Left ventricle myocardium inferior (tissue), 1 donor: ENCODE results near the gene ADAMTS2. TPM values are rescaled to one million over a fixed set of nuclear protein-coding genes. Genes with fewer than 3 reads are reported as not detected.
"Not testable (repeated sequence)": the region's sequence is repeated elsewhere in the genome, so short reads cannot be mapped to it uniquely, and the experiment has no call there.

Source experiments
- DNase-seq: peaks from one replicate; pipeline ENCODE4 v3.0.0-alpha.2; 2020
- H3K27ac ChIP-seq: fragments of 200-600 bp; replicated peaks from 2 replicates; pipeline ENCODE4 v1.8.0; 2021
- H3K27me3 ChIP-seq: fragments of 200-600 bp; 2 replicates; pipeline ENCODE4 v1.8.0; 2021; ENCODE audit warnings: low read depth
- H3K36me3 ChIP-seq: fragments of 200-600 bp; 2 replicates; pipeline ENCODE4 v1.8.0; 2021
- H3K4me1 ChIP-seq: fragments of 200-600 bp; 2 replicates; pipeline ENCODE4 v1.8.0; 2021
- H3K4me3 ChIP-seq: fragments of 200-600 bp; 2 replicates; pipeline ENCODE4 v1.8.0; 2021; ENCODE audit warnings: mild to moderate bottlenecking, moderate library complexity
- H3K9me3 ChIP-seq: fragments of 200-600 bp; replicated peaks from 2 replicates; pipeline ENCODE4 v1.8.0; 2021
- intact Hi-C: fragments of 100-400 bp; cut with micrococcal nuclease; formaldehyde crosslinking; loops from one replicate; pipeline ENCODE4 v1.11.0; 2022
- total RNA-seq: library from RNA; stranded (reverse); fragmentation: NEBNext Ultra II Directional; extraction: Animal tissue kit (Norgen Biotek cat#: 25700); gene quantifications from one replicate; pipeline ENCODE4 v1.2.1, GENCODE V29; 2021
- TF ChIP-seq, protein P1 (sequence below): fragments of 200-600 bp; IDR thresholded peaks from 2 replicates; pipeline ENCODE4 v1.8.0; 2021; ENCODE audit warnings: antibody characterized with exemption, mild to moderate bottlenecking, borderline replicate concordance
- donor health status: DM: no; HTN: yes; CAD: no; lungs with severe emphysema.

ADAMTS2 gene
- total RNA-seq, 1 donor from 2014 or later, result 4.6 TPM

DNA sequence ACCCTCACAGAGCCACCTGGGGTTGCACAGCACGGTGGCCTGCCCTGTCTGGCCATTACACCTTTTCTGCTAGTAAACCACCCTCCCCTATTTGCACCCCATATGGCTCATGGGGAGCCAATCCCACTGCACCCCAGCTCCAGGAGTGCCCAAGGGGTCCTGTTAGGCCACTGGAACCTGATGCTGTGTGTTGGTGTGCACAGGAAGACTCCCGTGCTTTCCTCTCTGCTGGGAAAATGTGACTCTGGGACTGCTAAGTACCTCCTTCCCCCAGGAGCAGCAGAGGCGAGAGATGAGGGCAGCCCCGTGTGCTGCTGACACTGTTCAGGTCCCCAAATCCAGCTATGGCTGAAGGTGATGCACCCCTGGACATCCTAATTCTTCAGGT, 126.3 kb downstream of the ADAMTS2 start:
- no peak overlapping the region for H3K4me3 ChIP-seq
- H3K4me1 ChIP-seq, result no peaks in the 10 kb centered on the region
- H3K36me3 ChIP-seq, result no peaks in the 10 kb centered on the region
- no peaks in the 10 kb centered on the region for H3K9me3 ChIP-seq
- no peak for DNase-seq
- TF ChIP-seq, protein P1, sequence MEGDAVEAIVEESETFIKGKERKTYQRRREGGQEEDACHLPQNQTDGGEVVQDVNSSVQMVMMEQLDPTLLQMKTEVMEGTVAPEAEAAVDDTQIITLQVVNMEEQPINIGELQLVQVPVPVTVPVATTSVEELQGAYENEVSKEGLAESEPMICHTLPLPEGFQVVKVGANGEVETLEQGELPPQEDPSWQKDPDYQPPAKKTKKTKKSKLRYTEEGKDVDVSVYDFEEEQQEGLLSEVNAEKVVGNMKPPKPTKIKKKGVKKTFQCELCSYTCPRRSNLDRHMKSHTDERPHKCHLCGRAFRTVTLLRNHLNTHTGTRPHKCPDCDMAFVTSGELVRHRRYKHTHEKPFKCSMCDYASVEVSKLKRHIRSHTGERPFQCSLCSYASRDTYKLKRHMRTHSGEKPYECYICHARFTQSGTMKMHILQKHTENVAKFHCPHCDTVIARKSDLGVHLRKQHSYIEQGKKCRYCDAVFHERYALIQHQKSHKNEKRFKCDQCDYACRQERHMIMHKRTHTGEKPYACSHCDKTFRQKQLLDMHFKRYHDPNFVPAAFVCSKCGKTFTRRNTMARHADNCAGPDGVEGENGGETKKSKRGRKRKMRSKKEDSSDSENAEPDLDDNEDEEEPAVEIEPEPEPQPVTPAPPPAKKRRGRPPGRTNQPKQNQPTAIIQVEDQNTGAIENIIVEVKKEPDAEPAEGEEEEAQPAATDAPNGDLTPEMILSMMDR, result no peak
- H3K27ac ChIP-seq, result no peak overlapping the region
- H3K27me3 ChIP-seq, result peaks cover 10% of the 10 kb centered on the region
- intact Hi-C loops, result no loop called here

DNA sequence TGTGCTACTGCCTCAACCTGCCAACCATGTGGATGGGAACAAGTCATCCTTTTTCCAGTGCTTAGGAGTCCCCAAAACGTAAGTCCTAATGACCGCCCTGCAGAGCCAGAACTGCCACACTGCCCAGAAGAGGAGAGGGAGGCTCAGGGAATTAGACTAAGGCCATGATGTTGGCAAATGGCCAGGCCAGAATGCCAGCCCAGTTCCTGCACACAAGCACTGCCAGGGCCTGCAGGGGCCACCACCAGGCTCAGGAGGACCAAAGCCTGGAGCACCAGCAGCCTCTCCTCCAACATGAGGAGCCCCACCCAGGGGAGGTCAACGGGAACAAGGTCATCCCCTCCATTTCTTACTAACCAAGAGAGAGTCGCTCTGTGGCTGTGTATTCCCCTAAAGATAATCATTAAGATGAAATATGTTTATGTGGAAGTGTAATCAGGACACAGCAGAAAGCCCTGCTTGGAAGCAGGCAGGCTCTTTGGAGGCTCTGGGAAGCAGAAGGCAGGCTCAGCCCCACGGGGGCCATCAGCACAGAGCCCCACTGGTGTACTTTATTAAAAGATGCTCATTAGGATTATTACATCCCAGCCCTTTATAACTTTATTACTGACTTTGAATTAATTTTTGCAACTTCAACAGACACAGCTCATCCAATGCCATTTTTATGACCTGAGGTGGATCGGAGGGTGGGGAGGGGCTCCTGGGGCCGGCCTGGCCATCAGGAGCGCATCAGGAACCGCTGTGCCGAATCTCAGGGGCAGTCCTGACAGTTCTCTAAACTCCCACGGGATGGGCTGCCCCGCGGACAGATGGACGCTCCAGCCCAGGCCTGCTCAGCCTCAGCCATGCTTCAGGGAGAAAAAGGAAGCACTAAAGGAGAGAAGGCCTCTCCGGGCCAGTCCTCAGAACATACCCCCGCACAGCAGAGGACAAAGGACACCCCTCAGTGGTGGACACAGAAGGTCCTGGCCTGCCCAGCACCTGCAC, 127.0 kb downstream of the ADAMTS2 start:
- Histone ChIP-seq H3K36me3 (no peaks in the 10 kb centered on the region), H3K4me3 (no peak overlapping the region), H3K9me3 (no peaks in the 10 kb centered on the region), H3K27ac (no peak overlapping the region), H3K4me1 (no peaks in the 10 kb centered on the region), H3K27me3 (peaks cover 10% of the 10 kb centered on the region)
- intact Hi-C loops, result no loop called here
- no peak for DNase-seq
- TF ChIP-seq, protein P1, result no peak

DNA sequence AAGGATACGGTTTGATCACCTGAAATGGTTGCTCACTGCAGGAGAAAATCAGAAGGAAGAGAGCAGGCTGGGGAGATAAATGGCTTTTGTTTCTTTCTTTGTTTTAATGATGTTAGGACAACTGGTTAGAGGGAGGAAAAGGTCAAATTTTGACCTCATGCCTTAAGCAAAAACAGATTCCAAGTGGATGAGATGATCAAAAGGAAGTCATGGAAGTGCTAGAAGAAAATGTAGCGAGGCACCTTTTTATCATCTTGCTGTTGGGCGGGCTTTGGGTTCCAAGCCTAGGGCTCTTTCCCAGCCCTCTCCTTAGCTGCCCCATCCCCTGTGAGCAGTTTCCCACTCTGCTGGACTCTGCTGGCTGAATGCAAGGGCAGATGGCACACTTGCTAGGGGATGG, 127.9 kb downstream of the ADAMTS2 start:
- TF ChIP-seq, protein P1, result no peak
- H3K4me1 ChIP-seq, result no peaks in the 10 kb centered on the region
- H3K36me3 ChIP-seq, result no peaks in the 10 kb centered on the region
- no peaks in the 10 kb centered on the region for H3K9me3 ChIP-seq
- intact Hi-C loops, result no loop called here
- H3K27me3 ChIP-seq, result peaks cover 16% of the 10 kb centered on the region
- no peak for DNase-seq
- H3K4me3 ChIP-seq, result no peak overlapping the region
- H3K27ac ChIP-seq, result no peak overlapping the region

DNA sequence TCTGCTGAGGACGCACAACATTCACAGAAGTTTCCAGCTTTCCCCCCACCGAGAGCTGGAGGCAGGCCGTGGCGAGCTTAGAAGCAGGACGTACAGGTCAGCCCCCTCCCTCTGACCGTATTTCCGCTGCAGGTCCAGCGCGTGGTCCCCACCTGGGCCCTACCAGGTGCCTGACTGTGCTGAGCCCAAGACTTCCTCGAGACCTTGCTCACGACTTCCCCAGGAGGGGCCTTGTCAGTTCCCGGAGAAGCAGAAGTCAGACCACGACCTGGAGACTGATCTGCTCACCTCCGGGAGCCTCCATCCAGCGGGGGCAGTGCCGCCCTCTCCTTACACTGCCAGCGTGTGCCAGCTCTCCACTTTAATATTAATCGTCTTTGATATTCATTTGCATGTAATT, 128.9 kb downstream of the ADAMTS2 start:
- DNase-seq, H3K27ac ChIP-seq, intact Hi-C loops, H3K9me3 ChIP-seq, H3K36me3 ChIP-seq, H3K4me1 ChIP-seq, H3K4me3 ChIP-seq: not testable (repeated sequence)
- H3K27me3 ChIP-seq, result peaks cover 20% of the 10 kb centered on the region

DNA sequence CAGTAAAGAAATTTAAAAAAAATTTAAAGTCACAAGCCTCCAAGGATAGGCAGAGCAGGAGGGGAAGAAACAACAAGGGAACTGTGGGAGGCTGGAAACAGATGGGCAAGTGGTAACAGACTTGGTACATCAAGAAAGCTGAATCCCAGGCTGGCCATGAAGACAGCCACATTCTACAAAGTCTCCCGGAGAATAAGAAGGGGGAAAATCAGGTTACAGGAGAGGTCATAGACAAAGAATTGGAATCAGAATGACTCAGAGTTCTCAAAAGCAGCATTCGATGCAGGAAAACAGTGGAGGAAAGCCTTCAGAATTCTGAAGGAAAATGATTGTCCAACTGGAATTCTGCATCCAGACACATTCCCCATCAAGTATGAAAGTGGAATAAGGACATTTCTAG, 129.7 kb downstream of the ADAMTS2 start:
- no peaks in the 10 kb centered on the region for H3K36me3 ChIP-seq
- H3K27ac ChIP-seq, result no peak overlapping the region
- TF ChIP-seq, protein P1, result no peak
- H3K4me1 ChIP-seq, result no peaks in the 10 kb centered on the region
- no peak overlapping the region for H3K4me3 ChIP-seq
- H3K27me3 ChIP-seq, result peaks cover 20% of the 10 kb centered on the region
- intact Hi-C loops, result no loop called here
- DNase-seq, result no peak
- H3K9me3 ChIP-seq, result no peaks in the 10 kb centered on the region

DNA sequence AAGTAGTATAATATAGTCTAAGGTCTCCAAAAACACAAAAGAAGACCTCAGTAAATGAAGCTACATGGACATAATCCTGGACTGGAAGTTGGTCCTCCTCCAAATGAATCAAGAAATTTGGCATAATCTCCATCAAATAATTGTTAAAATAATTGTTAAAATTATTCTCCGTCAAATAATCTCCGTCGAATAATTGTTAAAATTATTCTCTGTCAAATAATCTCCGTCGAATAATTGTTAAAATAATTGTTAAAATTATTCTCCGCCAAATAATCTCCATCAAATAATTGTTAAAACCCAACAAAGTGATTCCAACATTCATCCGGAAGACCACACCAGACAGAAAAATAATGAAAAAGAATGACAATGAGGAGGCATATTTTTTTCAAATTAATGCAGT, 130.6 kb downstream of the ADAMTS2 start:
- no peaks in the 10 kb centered on the region for H3K4me1 ChIP-seq
- H3K27me3 ChIP-seq, result peaks cover 28% of the 10 kb centered on the region
- no peaks in the 10 kb centered on the region for H3K36me3 ChIP-seq
- TF ChIP-seq, protein P1, result no peak
- intact Hi-C loops, result no loop called here
- H3K4me3 ChIP-seq, result no peak overlapping the region
- H3K27ac ChIP-seq, result no peak overlapping the region
- DNase-seq, result no peak
- no peaks in the 10 kb centered on the region for H3K9me3 ChIP-seq
